Measurements from ENCODE around the gene ASIC4. TPM values are rescaled to one million over a fixed set of nuclear protein-coding genes. Genes with fewer than 3 reads are reported as not detected.
A peak's percentile ranks its signal among the peaks of the same experiment; 100 is the strongest.

ASIC4 gene
- total and polyA plus RNA-seq, 2 of the 4 experiments (the other 2 are of a cell fraction): 0.10 TPM; not detected in 1

DNA sequence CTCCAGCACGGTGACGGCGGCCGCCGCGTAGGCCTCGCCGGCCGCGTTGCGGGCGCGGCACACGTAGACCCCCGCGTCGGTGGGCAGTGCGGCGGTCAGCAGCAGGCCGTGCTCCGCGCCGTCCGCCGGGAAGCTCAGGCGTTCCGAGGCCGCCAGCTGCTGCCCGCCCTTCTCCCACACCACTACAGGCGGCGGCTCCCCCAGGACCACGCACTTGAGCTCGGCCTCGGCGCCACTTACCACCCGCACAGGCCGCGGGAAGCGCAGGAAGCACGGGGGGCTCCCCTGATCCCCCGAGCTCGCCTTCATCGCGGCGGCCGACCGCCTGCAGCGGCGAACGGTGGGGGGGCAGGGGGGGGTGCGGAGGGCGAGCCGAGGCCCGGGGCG lies 56.6 kb downstream of the ASIC4 start:
- 0 out of 2 replicates have a peak overlapping the region, but pooled peaks have one; percentile 48 for H2BK120ac ChIP-seq (ENCODE audit: low read depth, low read length)
- H2BK5ac ChIP-seq (ENCODE audit: low read depth, low read length, poor library complexity, severe bottlenecking): peak overlapping the region; percentile 81
- H3K18ac ChIP-seq (ENCODE audit: low read depth, low read length): peak overlapping the region; percentile 60; the same call in 1 of the 2 replicates
- peak overlapping the region; percentile 97 for H2AFZ ChIP-seq (replicated peaks; ENCODE audit: low read length, poor library complexity)
- 0% methylated on average over 14 of the region's 55 CpGs; no CpG with 5 or more reads in 1 of the 2 experiments for WGBS, 2 experiments (ENCODE audit: extremely low coverage in 2 of 2, insufficient read length in 1 of 2)
- H3K27me3 ChIP-seq (ENCODE audit: control insufficient read depth, insufficient read depth, low read length): peaks cover 6% of the 10 kb centered on the region
- peak overlapping the region; percentile 66 to 76; a peak in 3 of 4 replicates for H4K8ac ChIP-seq (ENCODE audit: low read depth in 2 of 2, low read length in 2 of 2)
- H3K9me1 ChIP-seq (ENCODE audit: insufficient read depth, low read length): peaks cover 8% of the 10 kb centered on the region; the same call in 1 of the 2 replicates
- peak overlapping the region; percentile 75 for H3K4me2 ChIP-seq (ENCODE audit: low read depth, low read length)
- CTCF ChIA-PET: no interaction called here
- H2AK5ac ChIP-seq (ENCODE audit: low read depth, low read length): no peak overlapping the region; the same call in 1 of the 2 replicates
- ATAC-seq (ENCODE audit: low read depth) (peak; percentile 60), DNase-seq (peak; percentile 12)
- no peak overlapping the region for H2BK15ac ChIP-seq (ENCODE audit: low read depth, low read length)
- BruUV-seq (replicated peaks): no TSS peak
- H3K56ac ChIP-seq (ENCODE audit: extremely low read depth, insufficient read depth, low read length): no peak overlapping the region
- peaks cover 15% of the 10 kb centered on the region; the same call in 1 of the 2 replicates for H3K36me3 ChIP-seq (ENCODE audit: control insufficient read depth, insufficient read depth, low read length)
- dilution Hi-C loops (cut with HindIII; ENCODE audit: low sequenced_read_pairs, unreplicated experiment): no loop called here
- H3K9ac ChIP-seq (ENCODE audit: low read depth, low read length): peak overlapping the region; percentile 92
- peaks cover 11 to 18% of the 10 kb centered on the region in 2 experiments for H3K79me1 ChIP-seq (ENCODE audit: low read depth in 1 of 2, low read length in 2 of 2)
- H4K20me1 ChIP-seq (ENCODE audit: insufficient read depth, low read length): peaks cover 8% of the 10 kb centered on the region; the same call in 1 of the 2 replicates
- H3K23ac ChIP-seq (ENCODE audit: low read depth, low read length): no peak overlapping the region
- POLR2A ChIA-PET (ENCODE audit: unreplicated experiment): interaction anchor here (0.5 to 0.9 kb wide), 2 partner anchors 13 to 108 kb away, joined by 5 to 6 read pairs; no protein-coding TSS in a partner anchor
- peak overlapping the region; percentile 73 for H4K5ac ChIP-seq (ENCODE audit: low read depth, low read length)
- peak overlapping the region; percentile 94 for H3K14ac ChIP-seq (replicated peaks; ENCODE audit: low read depth, low read length)
- peak overlapping the region; percentile 94 for H3K27ac ChIP-seq (ENCODE audit: insufficient read depth, low read length)
- peak overlapping the region; percentile 94 for H3K4me3 ChIP-seq (ENCODE audit: insufficient read depth, low read depth, low read length)
- peaks cover 10% of the 10 kb centered on the region for H3K4me1 ChIP-seq (ENCODE audit: control insufficient read depth, insufficient read depth, low read length)
- peak overlapping the region; percentile 94 for H2AK9ac ChIP-seq (replicated peaks; ENCODE audit: low read depth, low read length, poor library complexity)
- H3K9me3 ChIP-seq (ENCODE audit: control insufficient read depth, insufficient read depth, low read length): no peaks in the 10 kb centered on the region
- TF ChIP-seq FOS (IDR thresholded peaks at IDR 0.05; ENCODE audit: low read depth, low read length) (no peak), MXI1 (IDR thresholded peaks at IDR 0.05; ENCODE audit: borderline replicate concordance, low read depth, low read length) (0 out of 2 replicates have a peak, but pooled peaks have one; percentile 14)
- peak overlapping the region; percentile 86 for H3K4ac ChIP-seq (ENCODE audit: low read depth, low read length)
- intact Hi-C loops (cut with micrococcal nuclease): loop anchor here (1.0 kb wide), 1 partner anchor 71 kb away; no protein-coding TSS in a partner anchor
- H2BK20ac ChIP-seq (ENCODE audit: low read depth, low read length): no peak overlapping the region
- in situ Hi-C loops (cut with MboI; ENCODE audit: low sequenced_read_pairs): no loop called here
- peak overlapping the region; percentile 62; the same call in 1 of the 2 replicates for H4K91ac ChIP-seq (ENCODE audit: insufficient read depth, low read depth, low read length)
